HG03135 (cell line): Measurements from ENCODE around the gene ADGRG7.
"Not testable (repeated sequence)": the region's sequence is repeated elsewhere in the genome, so short reads cannot be mapped to it uniquely, and the experiment has no call there.

Source experiments
- ATAC-seq: cut with Tn5 transposase; IDR thresholded peaks from one replicate; pipeline ENCODE4 v1.9.1; 2021; ENCODE audit warnings: mild to moderate bottlenecking, moderate library complexity; ENCODE audit not compliant: unreplicated experiment

The ADGRG7 gene

DNA sequence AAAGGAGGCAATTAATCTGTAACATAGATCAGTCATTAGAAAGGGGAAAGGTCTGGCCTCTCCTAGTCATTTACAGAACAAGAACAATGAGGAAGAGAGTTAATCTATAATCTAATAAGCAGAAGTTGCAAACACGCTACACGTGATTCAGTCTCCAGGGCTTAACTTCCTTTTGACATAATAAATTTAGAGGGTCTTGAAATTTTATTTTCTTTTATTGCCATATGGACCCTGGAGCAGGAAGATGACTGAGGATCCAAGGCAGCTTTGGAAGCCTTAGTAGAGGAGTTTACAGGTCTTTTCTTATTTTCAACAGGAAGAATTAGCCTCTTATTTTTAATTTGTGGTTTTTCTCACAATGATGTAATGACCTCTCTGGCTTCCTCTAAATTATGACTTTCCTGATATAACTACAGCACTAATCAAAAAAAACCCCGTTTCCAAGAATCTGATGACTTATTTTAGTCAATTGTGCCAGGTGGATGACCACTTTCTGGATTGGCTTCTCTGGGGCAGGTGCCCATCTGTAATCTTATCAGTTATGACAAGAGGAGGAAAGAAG, 32.2 kb downstream of the ADGRG7 start:
- peak; percentile 83 for ATAC-seq

DNA sequence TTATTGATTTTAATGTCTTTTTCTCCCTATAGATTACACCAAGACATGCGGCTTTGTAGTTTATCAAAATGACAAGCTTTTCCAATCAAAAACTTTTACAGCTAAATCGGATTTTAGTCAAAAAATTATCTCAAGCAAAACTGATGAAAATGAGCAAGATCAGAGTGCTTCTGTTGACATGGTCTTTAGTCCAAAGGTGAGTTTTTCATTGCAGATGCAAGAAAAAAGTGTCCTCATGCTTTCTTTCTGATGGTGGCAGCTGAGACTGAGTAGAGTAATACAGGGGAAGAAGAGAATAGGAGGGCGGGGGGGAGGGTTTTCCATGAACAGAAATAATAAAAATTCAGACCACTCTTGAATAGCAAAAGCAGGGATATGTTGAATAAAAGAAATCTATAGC, 36.5 kb downstream of the ADGRG7 start:
- no peak for ATAC-seq

DNA sequence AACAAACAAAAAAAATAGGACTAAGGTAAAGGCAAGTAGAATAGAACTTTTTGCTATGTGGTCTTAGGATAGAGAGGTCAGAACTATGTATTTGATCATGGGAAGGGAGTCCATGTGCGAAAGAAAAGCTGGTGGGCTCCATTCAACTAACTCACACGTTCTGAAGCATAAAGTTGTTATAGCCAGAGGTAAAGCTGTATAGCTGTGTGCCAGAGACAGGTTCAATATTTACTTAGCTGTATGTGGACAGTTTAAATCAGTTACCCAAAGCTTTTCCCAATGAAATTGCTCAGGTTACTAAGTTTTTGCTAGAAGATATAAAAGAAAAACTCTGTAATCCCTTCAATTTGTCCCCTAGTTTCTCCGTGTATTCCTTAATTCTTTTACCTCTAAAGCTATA, 37.8 kb downstream of the ADGRG7 start:
- ATAC-seq, result no peak

DNA sequence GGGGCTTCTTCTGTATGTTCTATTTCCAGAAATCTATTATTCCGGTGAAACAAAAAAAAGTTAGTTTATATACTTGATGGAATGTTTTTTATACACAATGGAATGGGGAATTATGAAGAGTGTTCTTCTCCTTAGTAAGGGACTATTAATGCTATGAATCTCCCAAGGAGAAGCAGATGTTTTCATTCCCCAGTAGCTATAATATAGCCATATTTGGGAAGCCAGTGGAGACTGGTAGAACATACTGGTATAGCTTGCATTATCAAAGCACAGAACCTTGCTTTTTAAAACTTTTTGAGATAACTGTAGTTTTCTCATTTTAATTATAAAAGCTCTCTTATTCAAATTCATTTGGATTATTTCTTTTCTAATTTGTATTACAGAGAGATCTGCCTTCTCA, 38.3 kb downstream of the ADGRG7 start:
- ATAC-seq, result no peak

DNA sequence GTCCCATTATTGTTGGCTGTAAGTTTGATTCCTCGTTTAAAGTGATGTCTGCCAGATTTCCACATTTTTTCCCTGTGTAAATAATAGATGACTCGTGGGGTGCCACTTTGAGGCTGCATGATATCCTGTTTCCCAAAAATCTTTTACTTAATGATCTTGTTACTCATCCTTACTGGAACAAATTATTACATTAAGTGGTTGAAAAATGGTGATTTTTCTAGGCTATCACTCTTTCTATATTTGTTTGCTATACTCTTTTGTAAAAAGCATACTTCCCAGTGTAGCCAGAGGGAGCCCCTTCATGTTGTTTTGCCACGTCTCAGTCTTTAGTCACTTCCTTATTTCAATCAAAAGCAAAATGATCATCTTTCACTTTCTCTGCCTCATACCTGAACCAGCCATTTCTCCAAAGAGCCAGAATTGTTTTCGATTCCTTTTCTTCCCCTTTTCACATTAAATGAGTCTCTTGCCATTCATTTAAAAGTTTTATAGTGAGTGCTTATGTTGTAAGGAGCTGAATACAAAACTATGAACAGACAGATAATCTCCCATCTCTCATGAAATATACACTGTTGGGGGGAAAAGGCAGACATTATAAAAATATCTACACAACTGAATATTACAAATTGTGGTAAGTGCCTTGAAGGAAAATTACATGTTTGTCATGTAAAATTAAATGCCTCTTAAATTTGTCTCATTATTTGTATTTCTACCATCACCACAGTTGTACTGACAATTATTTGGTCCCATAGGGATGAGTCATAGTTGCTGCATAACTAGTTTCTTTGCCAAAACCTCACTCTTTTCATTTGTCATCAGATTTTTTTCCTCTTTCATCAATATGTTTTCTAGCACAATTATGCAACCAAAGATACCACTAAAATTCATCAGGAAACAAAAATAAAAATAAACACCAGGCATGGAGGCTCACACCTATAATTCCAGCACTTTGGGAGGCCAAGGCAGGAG, 41.5 kb downstream of the ADGRG7 start:
- peak; percentile 96 for ATAC-seq

DNA sequence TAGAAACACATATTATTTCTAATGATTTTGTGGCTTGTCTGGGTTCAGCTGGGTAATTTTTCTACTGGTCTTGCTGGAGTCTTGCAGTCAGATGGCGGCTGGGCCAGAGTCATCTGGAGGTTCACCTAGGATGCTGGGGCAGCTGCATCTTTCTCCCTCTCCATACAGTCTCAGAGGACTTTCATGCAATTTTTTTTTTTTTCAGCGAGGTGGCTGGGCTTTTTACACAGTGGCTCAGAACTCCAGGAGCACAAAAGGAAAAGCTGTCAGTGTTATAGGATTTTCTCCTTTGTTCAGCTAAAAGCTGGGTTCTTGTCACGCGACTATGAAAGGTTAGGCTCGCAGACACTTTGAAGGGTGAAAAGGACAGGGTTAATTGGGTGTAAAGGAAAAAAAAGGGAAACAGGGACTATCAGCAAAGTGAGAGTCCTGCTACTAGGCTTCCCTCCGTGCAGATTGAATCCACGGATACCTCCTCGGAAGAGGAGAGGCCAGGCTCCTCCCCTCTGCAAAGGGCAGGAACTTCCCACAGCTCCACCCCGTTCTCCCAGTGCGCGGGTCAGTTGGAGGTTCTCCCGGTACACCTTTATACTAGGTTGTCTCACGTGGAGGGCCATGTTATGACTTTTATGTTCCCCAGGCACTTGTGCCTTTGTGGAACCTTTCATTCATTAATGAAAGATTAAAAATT, 44.3 kb downstream of the ADGRG7 start:
- ATAC-seq, result no peak

DNA sequence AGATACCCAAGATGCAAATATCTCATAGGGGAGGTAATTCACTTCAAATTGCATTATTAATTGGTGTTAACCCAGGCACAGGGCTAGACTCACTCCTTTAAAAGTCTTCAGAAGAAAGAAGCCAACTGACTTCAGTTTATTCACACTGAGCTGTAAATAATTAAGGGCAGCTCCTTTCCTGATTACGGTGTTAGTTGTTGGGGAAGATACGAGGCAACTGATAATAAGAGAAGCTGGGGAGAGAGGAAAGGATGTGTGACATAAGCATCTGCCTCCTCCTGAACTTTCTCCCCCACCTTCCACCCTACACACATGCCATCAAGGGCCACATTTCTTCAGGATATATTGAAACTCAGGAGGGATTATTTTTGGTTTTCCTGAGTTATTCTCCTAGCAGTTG, 47.5 kb downstream of the ADGRG7 start:
- no peak for ATAC-seq

DNA sequence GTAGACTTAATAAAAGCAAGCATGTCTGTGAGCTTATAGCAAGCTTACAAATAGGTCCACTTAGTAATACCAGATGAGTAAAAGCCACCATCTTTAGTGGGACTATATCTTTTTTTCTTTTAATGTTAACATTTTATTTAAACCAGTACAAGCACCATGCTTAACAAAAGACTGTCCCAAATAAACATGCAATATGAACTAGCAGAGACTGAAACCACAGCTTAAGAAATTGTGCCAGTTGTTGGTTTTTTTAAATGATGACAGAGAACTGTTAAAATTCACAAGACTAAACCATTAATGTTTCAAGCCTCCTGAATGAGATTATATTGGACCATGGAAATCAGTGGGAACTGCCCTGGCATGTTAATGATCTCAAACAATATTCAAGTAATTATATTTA, 51.9 kb downstream of the ADGRG7 start:
- not testable (repeated sequence) for ATAC-seq

DNA sequence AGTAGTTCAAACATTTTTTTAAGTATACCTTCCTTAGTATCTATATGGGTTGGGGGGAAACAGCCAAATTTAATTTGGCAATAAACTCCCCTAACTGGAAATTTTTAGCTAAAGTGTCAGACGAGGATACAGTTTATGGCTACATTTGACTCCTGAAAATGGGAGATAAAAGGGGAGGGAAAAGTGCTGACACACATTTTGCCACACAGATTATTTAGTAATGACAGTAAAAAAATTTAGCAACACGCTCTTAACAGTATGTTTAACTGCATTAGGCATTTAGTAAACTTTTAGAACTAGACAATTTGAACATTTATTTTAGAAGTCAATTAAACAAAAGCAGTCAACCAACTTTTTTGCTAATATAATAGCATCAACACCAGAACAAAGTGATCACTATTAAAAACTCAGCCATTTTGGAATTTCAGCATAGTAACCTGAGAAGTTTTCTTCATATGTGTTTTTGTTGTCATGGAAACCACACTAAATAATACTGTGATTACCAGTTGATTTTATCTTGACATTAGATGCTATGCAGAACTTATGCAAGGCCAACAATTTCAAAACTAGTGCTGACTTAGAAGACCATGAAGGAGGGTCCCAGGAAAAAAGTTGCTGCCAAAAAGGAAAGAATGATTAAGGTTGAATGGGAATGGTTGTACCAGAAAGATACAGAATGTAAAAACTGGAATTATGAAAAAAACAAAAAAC, 52.9 kb downstream of the ADGRG7 start:
- no peak for ATAC-seq

DNA sequence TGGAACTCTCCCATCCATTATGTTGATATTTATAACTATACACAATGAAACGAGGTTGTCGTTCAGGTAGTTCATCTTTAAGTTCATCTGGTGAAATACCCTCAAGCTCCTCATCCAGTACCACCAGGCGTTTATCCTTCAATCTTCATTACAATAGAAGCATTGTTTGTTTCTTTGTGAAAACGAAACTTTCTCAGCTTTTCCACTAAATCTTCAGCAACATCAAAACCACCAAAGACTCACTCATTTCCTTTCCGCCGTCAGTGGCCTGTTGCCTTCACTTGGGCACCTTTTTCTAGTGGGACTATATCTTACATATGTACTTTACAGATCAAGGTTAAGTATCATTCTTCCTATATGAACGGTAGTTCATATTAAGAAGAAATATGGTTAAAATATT, 55.8 kb downstream of the ADGRG7 start:
- no peak for ATAC-seq

DNA sequence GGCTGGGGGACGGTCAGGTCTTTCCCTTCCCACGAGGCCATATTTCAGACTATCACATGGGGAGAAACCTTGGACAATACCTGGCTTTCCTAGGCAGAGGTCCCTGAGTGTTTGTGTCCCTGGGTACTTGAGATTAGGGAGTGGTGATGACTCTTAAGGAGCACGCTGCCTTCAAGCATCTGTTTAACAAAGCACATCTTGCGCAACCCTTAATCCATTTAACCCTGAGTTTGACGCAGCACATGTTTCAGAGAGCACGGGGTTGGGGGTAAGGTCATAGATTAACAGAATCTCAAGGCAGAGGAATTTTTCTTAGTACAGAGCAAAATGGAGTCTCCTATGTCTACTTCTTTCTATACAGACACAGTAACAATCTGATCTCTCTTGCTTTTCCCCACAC, 57.3 kb downstream of the ADGRG7 start:
- ATAC-seq, result not testable (repeated sequence)

DNA sequence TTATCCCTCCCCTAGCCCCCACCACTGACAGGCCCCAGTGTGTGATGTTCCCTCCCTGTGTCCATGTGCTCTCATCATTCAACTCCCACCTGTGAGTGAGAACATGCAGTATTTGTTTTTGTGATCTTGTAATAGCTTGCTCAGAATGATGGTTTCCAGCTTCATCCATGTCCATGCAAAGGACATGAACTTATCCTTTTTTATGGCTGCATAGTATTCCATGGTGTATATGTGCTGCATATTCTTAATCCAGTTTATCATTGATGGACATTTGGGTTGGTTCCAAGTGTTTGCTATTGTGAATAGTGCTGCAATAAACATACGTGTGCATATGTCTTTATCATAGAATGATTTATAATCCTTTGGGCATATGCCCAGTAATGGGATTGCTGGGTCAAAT, 57.9 kb downstream of the ADGRG7 start:
- ATAC-seq, result not testable (repeated sequence)

DNA sequence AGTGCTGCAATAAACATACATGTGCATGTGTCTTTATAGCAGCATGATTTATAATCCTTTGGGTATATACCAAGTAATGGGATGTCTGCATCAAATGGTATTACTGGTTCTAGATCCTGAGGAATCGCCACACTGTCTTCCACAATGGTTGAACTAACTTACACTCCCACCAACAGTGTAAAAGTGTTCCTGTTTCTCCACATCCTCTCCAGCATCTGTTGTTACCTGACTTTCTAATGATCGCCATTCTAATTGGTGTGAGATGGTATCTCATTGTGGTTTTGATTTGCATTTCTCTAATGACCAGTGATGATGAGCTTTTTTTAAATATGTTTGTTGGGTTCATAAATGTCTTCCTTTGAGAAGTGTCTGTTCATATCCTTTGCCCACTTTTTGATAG, 61.6 kb downstream of the ADGRG7 start:
- not testable (repeated sequence) for ATAC-seq

DNA sequence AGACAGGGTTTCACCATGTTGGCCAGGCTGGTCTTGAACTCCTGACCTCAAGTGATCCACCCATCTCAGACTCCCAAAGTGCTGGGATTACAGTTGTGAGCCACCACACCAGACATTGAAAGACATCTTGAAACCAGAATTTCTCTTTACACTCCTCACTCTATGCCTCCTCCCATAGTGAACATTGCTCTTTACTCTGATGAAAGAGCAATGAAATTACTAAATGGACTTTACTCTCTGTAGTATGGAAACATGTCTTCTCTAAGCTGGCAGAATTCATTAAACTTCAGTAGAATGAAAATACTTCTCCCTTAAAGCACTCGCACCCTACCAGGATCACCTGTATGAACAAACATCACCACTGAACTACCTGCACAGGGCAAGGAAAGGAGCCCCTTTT, 72.1 kb downstream of the ADGRG7 start:
- ATAC-seq, result no peak

DNA sequence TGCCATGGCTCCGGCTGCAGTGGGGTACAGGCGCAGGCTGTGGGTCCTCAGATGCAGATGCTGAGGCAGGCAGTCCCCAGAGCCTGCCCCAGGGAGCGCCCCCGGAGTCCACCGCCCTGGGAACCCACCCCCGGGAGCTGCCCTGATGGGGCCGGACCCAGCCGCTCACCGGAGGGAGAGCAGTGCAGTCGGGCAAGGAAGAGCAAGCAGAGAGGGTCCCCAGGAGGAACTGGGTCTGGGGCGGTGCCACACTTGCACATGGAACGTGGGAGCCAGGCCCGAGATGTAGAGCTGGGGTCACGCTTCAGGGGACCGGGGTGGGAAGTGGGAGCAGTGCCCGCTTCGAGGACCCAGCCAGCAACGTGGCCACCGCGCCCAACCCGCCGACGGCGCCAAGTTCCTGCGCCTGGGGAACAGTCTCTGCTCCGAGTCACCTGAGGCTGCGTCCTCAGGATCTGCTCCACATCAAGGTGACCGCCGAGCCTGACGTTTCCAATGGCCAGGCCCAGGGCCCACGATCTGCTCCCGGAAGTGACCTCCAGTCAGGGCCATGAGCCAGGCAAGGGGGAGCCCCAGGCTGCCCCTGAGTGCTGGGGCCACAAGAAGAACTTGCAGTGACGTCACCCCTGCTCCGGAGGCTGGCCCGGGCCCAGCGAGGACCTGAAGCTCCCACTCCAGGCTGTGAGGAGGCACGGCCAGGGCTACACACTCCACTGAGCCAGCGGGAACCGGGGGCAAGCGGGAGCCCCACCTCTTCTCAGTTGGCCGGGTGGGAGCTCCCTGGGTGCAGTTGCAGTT, 72.9 kb downstream of the ADGRG7 start:
- no peak for ATAC-seq

DNA sequence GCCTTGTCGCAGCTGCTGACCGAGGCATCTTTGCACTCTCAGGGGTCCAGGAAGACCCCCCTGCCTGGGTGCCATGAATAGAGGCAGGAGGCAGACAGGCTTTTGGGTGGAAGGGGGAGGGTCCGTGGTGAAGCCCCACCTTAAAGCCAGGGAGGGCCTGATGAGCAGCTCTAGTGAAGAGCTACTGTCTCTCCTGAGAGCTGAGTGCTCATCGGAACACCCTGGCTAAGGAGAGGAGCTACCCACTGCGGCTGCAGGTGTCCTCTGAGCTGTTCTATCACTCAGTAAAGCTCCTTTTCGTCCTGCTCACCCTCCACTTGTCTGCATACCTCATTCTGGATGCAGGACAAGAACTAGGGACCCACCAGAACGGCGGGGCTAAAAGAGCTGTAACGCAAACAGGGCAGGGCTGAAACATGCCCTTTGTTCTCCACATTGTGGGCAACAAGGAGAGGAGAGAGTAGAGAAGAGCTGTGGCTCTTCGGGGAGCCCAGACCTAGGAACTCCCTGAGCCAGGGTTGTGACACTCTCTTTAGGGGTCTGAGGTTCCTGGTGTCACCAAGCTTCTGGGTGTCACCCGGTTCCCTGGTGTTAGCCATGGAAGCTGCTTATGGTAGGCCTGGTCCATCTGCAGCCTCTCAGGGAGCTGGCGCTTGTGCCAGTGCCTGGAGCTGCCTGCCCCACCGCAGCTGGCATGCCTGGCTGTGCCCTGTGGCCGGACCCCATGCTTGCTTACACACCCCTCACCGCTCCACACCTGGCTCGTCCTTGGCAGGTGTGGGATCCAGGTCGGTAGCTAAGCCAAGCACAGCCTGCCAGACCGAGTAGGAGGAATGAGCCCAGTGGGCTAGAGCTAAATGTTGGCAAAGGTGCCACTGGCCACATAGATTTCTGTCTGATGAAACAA, 73.7 kb downstream of the ADGRG7 start:
- ATAC-seq, result no peak

DNA sequence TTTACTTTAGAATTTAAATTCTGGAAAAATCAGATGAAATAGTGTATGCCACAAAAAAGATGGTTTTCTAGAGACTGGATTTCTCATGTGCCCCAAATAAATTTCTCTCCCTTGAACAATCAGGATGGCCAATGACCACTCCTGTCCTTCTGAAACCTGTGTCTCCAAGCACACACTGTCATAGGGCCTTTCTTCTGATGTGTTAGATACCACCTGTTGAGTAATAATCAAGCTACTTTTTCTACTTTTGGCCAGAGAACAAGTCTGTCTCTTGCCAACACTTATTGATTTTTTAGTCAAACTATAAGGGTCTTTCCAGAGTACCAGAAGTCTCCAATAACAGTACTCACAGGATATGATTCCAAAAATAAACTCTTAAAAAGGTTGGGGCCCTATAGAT, 83.8 kb downstream of the ADGRG7 start:
- no peak for ATAC-seq

DNA sequence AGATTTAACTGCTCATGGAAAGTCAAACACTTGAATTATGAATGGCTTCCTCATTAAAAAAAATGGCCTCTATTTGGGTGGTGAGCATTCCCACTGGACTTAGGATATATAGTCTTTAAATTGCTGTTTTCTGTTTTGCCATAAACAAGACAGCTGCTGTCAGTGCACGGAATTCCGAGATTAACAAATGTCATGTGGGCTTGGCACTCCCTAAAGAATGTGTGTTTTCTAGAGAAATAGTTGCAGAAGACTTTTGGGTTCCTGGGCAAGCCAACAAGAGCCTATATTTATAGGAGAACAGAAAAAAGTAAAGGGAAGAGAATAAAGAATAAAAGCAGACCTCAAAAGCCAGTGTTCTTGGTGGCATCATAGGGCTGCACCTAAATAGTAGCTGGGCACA, 86.3 kb downstream of the ADGRG7 start:
- no peak for ATAC-seq

DNA sequence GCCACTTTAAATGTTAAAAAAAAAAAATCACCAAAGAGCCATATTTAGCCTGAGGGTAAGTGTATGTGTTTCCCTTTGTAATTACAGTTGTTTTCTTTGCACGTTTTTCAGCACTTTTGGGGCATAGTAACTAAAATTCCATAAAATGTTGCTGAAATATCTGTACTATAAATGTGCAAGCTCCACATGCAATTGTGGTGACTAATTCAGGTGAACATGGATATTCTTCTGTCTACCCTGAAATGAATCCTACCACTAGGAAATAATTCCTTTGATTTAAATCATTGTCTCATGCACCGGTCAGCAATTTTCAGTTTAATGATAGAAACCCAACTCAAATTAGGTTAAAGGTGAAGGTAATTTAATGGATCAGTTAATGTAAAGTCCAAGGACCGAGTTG, 86.8 kb downstream of the ADGRG7 start:
- ATAC-seq, result no peak
